Stomach (tissue), 9 donors: ENCODE results near the gene SIK2. TPM values are rescaled to one million over a fixed set of nuclear protein-coding genes. Genes with fewer than 3 reads are reported as not detected.
A peak's percentile ranks its signal among the peaks of the same experiment; 100 is the strongest.

Source experiments
- DNase-seq, 2 donors: peaks; one replicate each; pipeline versions ENCODE4 v3.0.0 to v3.0.0-alpha.2; 2013 to 2019
- H3K27ac ChIP-seq, 5 donors: fragments of 200-600 bp in 4 of 5; sonication (generic) in 4 of 5; one replicate each; pipeline ENCODE4 v1.5.1; 2013 to 2019; ENCODE audit warnings: mild to moderate bottlenecking in 1 of 5, moderate library complexity in 1 of 5
- H3K27me3 ChIP-seq, 3 donors: fragments of 200-600 bp; sonication (generic); one replicate each; pipeline ENCODE4 v1.5.1; 2017 to 2019; ENCODE audit warnings: mixed run types in 1 of 3
- H3K36me3 ChIP-seq, 4 donors: fragments of 200-600 bp; sonication (generic); 1 replicate in 3 of 4; 2 replicates in 1 of 4; pipeline ENCODE4 v1.5.1; 2016 to 2019
- H3K4me1 ChIP-seq, 4 donors: fragments of 200-600 bp; sonication (generic); one replicate each; pipeline ENCODE4 v1.5.1; 2016 to 2019
- H3K4me3 ChIP-seq, 4 donors: fragments of 200-600 bp; sonication (generic) in 3 of 4; one replicate each; pipeline ENCODE4 v1.5.1; 2016 to 2019; ENCODE audit warnings: mild to moderate bottlenecking in 1 of 4
- H3K9me3 ChIP-seq, 4 donors: fragments of 200-600 bp; sonication (generic); one replicate each; pipeline ENCODE4 v1.5.1; 2016 to 2019
- EP300 ChIP-seq: sonication (generic); formaldehyde crosslinking; IDR thresholded peaks from one replicate; pipeline ENCODE4 v1.6.1; 2017; ENCODE audit warnings: antibody characterized with exemption
- POLR2A ChIP-seq, 4 donors: fragments of 450-650 bp; IDR thresholded peaks; one replicate each; pipeline ENCODE4 v1.6.1; 2016; ENCODE audit warnings: antibody characterized with exemption in 4 of 4, control low read depth in 2 of 4, mild to moderate bottlenecking in 1 of 4, moderate library complexity in 1 of 4
- POLR2AphosphoS5 ChIP-seq, 3 donors: sonication (generic); formaldehyde crosslinking; IDR thresholded peaks; one replicate each; pipeline ENCODE4 v1.6.1; 2016; ENCODE audit warnings: antibody characterized with exemption in 3 of 3
- WGBS, 5 donors: extraction: QIAGEN DNeasy Blood & Tissue Kit in 3 of 5; methylation state at CpG; one replicate each; pipeline versions ENCODE4 v1.1.5 to v1.1.7; 2013 to 2018; 5-methylcytosine and 5-hydroxymethylcytosine counted together
- intact Hi-C: fragments of 100-400 bp; cut with DNase I; formaldehyde crosslinking; loops from one replicate; pipeline ENCODE4 v1.15.1; 2023; ENCODE audit warnings: low total_unique reads
- polyA plus RNA-seq, 3 donors: library from polyadenylated mRNA; stranded (reverse); fragments of 200-250 nt; gene quantifications; one replicate each; pipeline ENCODE4 v1.2.3, GENCODE V29; 2013
- total RNA-seq, 5 donors: library from RNA; depleted of rRNA; stranded (reverse); fragments of >200 nt; gene quantifications; one replicate each; pipeline versions ENCODE4 v1.1.0 to v1.2.3, GENCODE V29; 2014 to 2016
- TF ChIP-seq, protein P1 (sequence below), 7 experiments: fragments of 450-650 bp in 4 of 7; fragments of 200-600 bp in 3 of 7; sonication (generic) in 3 of 7; IDR thresholded peaks; one replicate each; pipeline ENCODE4 v1.5.1; 2016 to 2019; ENCODE audit warnings: antibody characterized with exemption in 7 of 7, control low read depth in 2 of 7, mild to moderate bottlenecking in 1 of 7
- donor health status: healthy with polysubstance abuse.
- donor health status: Bipolar disorder and iron deficiency.
- donor health status: healthy.

SIK2 gene
- total and polyA plus RNA-seq, 8 donors: 5.5 to 86.9 (median 18.4) TPM

DNA sequence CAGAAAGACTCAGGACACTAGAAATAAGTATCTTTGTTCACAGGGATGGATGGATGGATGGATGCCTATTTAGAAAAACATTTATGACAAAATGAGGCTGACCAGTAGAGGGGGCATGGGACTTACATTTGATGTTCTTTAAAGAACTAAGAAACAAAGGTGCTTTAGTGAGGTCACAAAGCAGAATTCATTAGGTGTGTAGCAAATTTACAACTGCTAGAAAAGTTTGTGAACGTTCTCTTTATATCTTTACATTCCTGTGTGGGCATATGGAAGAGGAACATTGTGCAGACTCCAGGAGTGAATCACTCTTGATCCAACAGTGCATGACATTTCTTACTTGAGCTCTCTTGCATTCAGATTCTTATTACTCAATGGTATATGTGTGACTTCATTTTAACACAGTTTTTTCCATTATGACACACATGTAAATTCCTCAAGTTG is 15.8 kb upstream of the SIK2 start:
- 7 to 13% (median 11%) methylated on average over 1 of the region's 1 CpG for WGBS, 5 donors
- intact Hi-C loops: no loop called here
- no peaks in the 10 kb centered on the region for H3K9me3 ChIP-seq
- H3K4me3 ChIP-seq: no peak overlapping the region
- TF ChIP-seq POLR2AphosphoS5 (IDR thresholded peaks at IDR 0.05): no peak
- TF ChIP-seq, protein P1, sequence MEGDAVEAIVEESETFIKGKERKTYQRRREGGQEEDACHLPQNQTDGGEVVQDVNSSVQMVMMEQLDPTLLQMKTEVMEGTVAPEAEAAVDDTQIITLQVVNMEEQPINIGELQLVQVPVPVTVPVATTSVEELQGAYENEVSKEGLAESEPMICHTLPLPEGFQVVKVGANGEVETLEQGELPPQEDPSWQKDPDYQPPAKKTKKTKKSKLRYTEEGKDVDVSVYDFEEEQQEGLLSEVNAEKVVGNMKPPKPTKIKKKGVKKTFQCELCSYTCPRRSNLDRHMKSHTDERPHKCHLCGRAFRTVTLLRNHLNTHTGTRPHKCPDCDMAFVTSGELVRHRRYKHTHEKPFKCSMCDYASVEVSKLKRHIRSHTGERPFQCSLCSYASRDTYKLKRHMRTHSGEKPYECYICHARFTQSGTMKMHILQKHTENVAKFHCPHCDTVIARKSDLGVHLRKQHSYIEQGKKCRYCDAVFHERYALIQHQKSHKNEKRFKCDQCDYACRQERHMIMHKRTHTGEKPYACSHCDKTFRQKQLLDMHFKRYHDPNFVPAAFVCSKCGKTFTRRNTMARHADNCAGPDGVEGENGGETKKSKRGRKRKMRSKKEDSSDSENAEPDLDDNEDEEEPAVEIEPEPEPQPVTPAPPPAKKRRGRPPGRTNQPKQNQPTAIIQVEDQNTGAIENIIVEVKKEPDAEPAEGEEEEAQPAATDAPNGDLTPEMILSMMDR (IDR thresholded peaks at IDR 0.05): peak in 5 of 7 experiments; percentile 19 to 58 (median 47)
- H3K27ac ChIP-seq: no peak overlapping the region
- no peaks in the 10 kb centered on the region for H3K36me3 ChIP-seq
- peaks cover 0 to 4% (median 0%) of the 10 kb centered on the region in 4 donors for H3K4me1 ChIP-seq
- no peaks in the 10 kb centered on the region for H3K27me3 ChIP-seq
- DNase-seq: peak; percentile 44 to 80

DNA sequence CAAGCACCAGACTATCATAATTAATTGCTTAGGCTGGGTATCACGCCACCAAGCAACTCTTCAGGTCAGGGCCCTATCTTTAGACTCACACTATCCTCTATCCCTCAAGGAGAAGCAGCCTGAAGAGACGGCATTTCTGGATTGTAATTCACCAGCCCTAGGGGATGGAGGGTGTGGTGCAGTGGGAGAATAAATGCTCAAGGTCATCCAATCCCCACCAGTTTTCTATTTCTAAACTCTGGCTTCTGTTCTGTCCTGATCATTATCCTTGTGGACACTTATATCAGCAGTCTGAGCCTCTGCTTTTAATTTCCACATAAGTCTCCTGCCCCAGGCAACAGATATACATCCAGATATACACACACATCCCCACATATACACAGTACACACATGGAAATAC is 13.1 kb upstream of the SIK2 start:
- Histone ChIP-seq H3K4me3 (no peak overlapping the region), H3K9me3 (no peaks in the 10 kb centered on the region), H3K27me3 (no peaks in the 10 kb centered on the region), H3K4me1 (peaks cover 0 to 4% (median 0%) of the 10 kb centered on the region in 4 donors), H3K36me3 (no peaks in the 10 kb centered on the region), H3K27ac (no peak overlapping the region)
- no peak for DNase-seq
- WGBS, 5 donors: 86 to 97% (median 90%) methylated on average over 2 of the region's 2 CpGs
- TF ChIP-seq, protein P1 (IDR thresholded peaks at IDR 0.05): no peak
- TF ChIP-seq EP300 (no peak), POLR2AphosphoS5 (IDR thresholded peaks at IDR 0.05) (no peak), POLR2A (IDR thresholded peaks at IDR 0.05) (no peak)
- intact Hi-C loops: no loop called here

DNA sequence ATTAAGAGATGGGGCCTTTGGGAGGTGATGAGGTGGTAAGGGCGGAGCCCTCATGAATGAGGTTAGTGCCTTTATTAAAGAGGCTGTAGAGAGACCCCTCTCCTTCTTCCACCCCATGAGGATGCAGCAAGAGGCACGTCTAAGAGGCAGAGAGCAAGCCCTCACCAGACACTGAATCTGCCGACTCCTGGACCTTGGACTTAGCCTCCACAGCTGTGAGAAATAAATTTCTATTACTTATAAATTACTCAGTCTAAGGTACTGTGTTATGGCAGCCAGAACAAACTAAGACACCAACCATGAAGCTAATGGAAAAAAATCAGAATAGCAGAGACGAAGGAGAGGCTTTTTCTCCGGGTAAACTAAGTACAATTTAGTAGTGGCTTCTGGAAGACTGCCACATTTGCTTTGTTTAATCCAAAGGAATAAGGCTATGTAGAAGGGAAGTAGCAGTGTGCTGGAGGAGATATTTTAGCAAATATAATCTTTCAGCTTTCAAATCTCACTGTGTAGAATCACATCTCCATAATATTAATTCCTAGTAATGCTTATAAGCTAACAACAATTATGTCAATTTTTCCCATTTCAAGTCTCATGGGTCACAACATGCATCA is 12.3 kb upstream of the SIK2 start:
- Histone ChIP-seq H3K9me3 (no peaks in the 10 kb centered on the region), H3K27me3 (no peaks in the 10 kb centered on the region), H3K4me3 (no peak overlapping the region), H3K27ac (no peak overlapping the region), H3K36me3 (no peaks in the 10 kb centered on the region), H3K4me1 (peaks cover 0 to 4% (median 0%) of the 10 kb centered on the region in 4 donors)
- intact Hi-C loops: no loop called here
- no peak for TF ChIP-seq POLR2AphosphoS5 (IDR thresholded peaks at IDR 0.05)
- TF ChIP-seq, protein P1 (IDR thresholded peaks at IDR 0.05): no peak
- no peak for TF ChIP-seq EP300
- TF ChIP-seq POLR2A (IDR thresholded peaks at IDR 0.05): no peak
- 41 to 50% (median 45%) methylated on average over 5 of the region's 5 CpGs for WGBS, 5 donors
- DNase-seq: no peak

DNA sequence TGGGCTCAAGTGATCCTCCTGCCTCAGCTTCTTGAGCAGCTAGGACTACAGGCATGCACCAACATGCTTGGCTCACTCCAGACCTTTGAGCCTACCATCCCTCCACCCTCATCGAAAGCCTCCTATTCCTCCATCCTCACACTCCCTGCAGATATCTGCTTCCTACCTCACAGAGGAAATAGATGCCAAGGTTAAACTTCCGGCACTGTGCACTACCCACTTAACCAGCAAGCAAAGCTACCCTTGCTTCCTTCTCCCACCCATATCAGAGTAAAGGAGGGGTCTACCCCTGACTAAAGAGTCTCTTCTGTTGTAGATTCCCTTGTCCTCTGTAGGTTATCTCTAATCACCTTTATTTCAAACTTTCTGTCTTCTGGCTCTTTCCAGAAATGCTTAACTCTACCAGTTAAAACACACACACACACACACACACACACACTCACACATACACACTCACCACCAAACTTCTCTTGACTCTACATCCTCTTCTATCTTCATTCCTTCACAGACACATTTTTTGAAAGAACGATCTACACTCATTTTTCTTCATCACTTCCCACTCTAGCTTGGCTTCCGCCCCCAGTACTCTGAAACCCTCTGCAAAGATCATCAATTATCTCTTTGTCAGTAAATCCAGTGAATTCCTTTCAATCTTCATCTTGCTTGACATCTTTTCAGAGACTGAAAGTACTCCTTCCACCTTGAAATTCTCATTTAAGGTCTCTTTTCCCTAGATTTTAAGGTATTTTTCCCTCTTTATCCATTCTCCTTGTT is 10.9 kb upstream of the SIK2 start:
- intact Hi-C loops: no loop called here
- H3K36me3 ChIP-seq: no peaks in the 10 kb centered on the region
- H3K9me3 ChIP-seq: no peaks in the 10 kb centered on the region
- TF ChIP-seq, protein P1 (IDR thresholded peaks at IDR 0.05): no peak
- TF ChIP-seq POLR2AphosphoS5 (IDR thresholded peaks at IDR 0.05) (no peak), EP300 (no peak), POLR2A (IDR thresholded peaks at IDR 0.05) (no peak)
- 79 to 88% (median 84%) methylated on average over 4 of the region's 4 CpGs for WGBS, 5 donors
- H3K4me3 ChIP-seq: no peak overlapping the region
- no peaks in the 10 kb centered on the region for H3K27me3 ChIP-seq
- no peak for DNase-seq
- H3K27ac ChIP-seq: no peak overlapping the region
- H3K4me1 ChIP-seq: peaks cover 0 to 4% (median 0%) of the 10 kb centered on the region in 4 donors
